ENCODE data around the gene CDC42EP3.

Gene CDC42EP3

GRCh38 chr2:37610638-37611289, 60.7 kb downstream of the CDC42EP3 start:
- Histone ChIP-seq H3K36me3 (ENCODE audit: control insufficient read depth in 1 of 2, insufficient read depth in 2 of 2, low read length in 2 of 2) (no peaks in the 10 kb centered on the region), H3K27me3 (ENCODE audit: control insufficient read depth in 1 of 2, insufficient read depth in 2 of 2, low read length in 2 of 2) (no peaks in the 10 kb centered on the region), H3K9me3 (ENCODE audit: control insufficient read depth in 1 of 2, low read length in 2 of 2) (no peaks in the 10 kb centered on the region), H3K4me3 (ENCODE audit: low read depth in 1 of 2, low read length in 2 of 2) (no peak overlapping the region), H3K4me1 (ENCODE audit: control insufficient read depth in 1 of 2, insufficient read depth in 2 of 2, low read length in 2 of 2) (peaks cover 1 to 4% of the 10 kb centered on the region in 2 donors), H3K9ac (ENCODE audit: low read depth in 1 of 2, low read length in 2 of 2) (no peak overlapping the region), H3K27ac (ENCODE audit: low read depth, low read length) (no peak overlapping the region)

GRCh38 chr2:37609782-37610181, 61.7 kb downstream of the CDC42EP3 start:
- no peaks in the 10 kb centered on the region for H3K4me1 ChIP-seq (ENCODE audit: control insufficient read depth in 1 of 2, insufficient read depth in 2 of 2, low read length in 2 of 2)
- H3K27me3 ChIP-seq (ENCODE audit: control insufficient read depth in 1 of 2, insufficient read depth in 2 of 2, low read length in 2 of 2), result no peaks in the 10 kb centered on the region
- no peaks in the 10 kb centered on the region for H3K9me3 ChIP-seq (ENCODE audit: control insufficient read depth in 1 of 2, low read length in 2 of 2)
- H3K4me3 ChIP-seq (ENCODE audit: low read depth in 1 of 2, low read length in 2 of 2), result no peak overlapping the region
- H3K27ac ChIP-seq (ENCODE audit: low read depth, low read length), result no peak overlapping the region
- H3K9ac ChIP-seq (ENCODE audit: low read depth in 1 of 2, low read length in 2 of 2), result no peak overlapping the region
- no peaks in the 10 kb centered on the region for H3K36me3 ChIP-seq (ENCODE audit: control insufficient read depth in 1 of 2, insufficient read depth in 2 of 2, low read length in 2 of 2)

GRCh38 chr2:37604716-37605115, 66.7 kb downstream of the CDC42EP3 start:
- Histone ChIP-seq H3K36me3 (ENCODE audit: control insufficient read depth in 1 of 2, insufficient read depth in 2 of 2, low read length in 2 of 2) (no peaks in the 10 kb centered on the region), H3K9ac (ENCODE audit: low read depth in 1 of 2, low read length in 2 of 2) (no peak overlapping the region), H3K9me3 (ENCODE audit: control insufficient read depth in 1 of 2, low read length in 2 of 2) (no peaks in the 10 kb centered on the region), H3K27ac (ENCODE audit: low read depth, low read length) (no peak overlapping the region), H3K4me3 (ENCODE audit: low read depth in 1 of 2, low read length in 2 of 2) (no peak overlapping the region), H3K27me3 (ENCODE audit: control insufficient read depth in 1 of 2, insufficient read depth in 2 of 2, low read length in 2 of 2) (no peaks in the 10 kb centered on the region), H3K4me1 (ENCODE audit: control insufficient read depth in 1 of 2, insufficient read depth in 2 of 2, low read length in 2 of 2) (no peaks in the 10 kb centered on the region)

GRCh38 chr2:37602702-37603101, 68.7 kb downstream of the CDC42EP3 start:
- Histone ChIP-seq H3K27ac (ENCODE audit: low read depth, low read length) (no peak overlapping the region), H3K36me3 (ENCODE audit: control insufficient read depth in 1 of 2, insufficient read depth in 2 of 2, low read length in 2 of 2) (no peaks in the 10 kb centered on the region), H3K9ac (ENCODE audit: low read depth in 1 of 2, low read length in 2 of 2) (no peak overlapping the region), H3K4me1 (ENCODE audit: control insufficient read depth in 1 of 2, insufficient read depth in 2 of 2, low read length in 2 of 2) (no peaks in the 10 kb centered on the region), H3K4me3 (ENCODE audit: low read depth in 1 of 2, low read length in 2 of 2) (no peak overlapping the region), H3K9me3 (ENCODE audit: control insufficient read depth in 1 of 2, low read length in 2 of 2) (no peaks in the 10 kb centered on the region), H3K27me3 (ENCODE audit: control insufficient read depth in 1 of 2, insufficient read depth in 2 of 2, low read length in 2 of 2) (no peaks in the 10 kb centered on the region)

GRCh38 chr2:37602040-37602439, 69.4 kb downstream of the CDC42EP3 start:
- Histone ChIP-seq H3K36me3 (ENCODE audit: control insufficient read depth in 1 of 2, insufficient read depth in 2 of 2, low read length in 2 of 2) (no peaks in the 10 kb centered on the region), H3K27ac (ENCODE audit: low read depth, low read length) (no peak overlapping the region), H3K27me3 (ENCODE audit: control insufficient read depth in 1 of 2, insufficient read depth in 2 of 2, low read length in 2 of 2) (no peaks in the 10 kb centered on the region), H3K9ac (ENCODE audit: low read depth in 1 of 2, low read length in 2 of 2) (no peak overlapping the region), H3K4me1 (ENCODE audit: control insufficient read depth in 1 of 2, insufficient read depth in 2 of 2, low read length in 2 of 2) (no peaks in the 10 kb centered on the region), H3K4me3 (ENCODE audit: low read depth in 1 of 2, low read length in 2 of 2) (no peak overlapping the region), H3K9me3 (ENCODE audit: control insufficient read depth in 1 of 2, low read length in 2 of 2) (no peaks in the 10 kb centered on the region)

GRCh38 chr2:37601569-37601968, 69.9 kb downstream of the CDC42EP3 start:
- Histone ChIP-seq H3K27ac (ENCODE audit: low read depth, low read length) (no peak overlapping the region), H3K36me3 (ENCODE audit: control insufficient read depth in 1 of 2, insufficient read depth in 2 of 2, low read length in 2 of 2) (no peaks in the 10 kb centered on the region), H3K9ac (ENCODE audit: low read depth in 1 of 2, low read length in 2 of 2) (no peak overlapping the region), H3K4me1 (ENCODE audit: control insufficient read depth in 1 of 2, insufficient read depth in 2 of 2, low read length in 2 of 2) (no peaks in the 10 kb centered on the region), H3K9me3 (ENCODE audit: control insufficient read depth in 1 of 2, low read length in 2 of 2) (no peaks in the 10 kb centered on the region), H3K27me3 (ENCODE audit: control insufficient read depth in 1 of 2, insufficient read depth in 2 of 2, low read length in 2 of 2) (no peaks in the 10 kb centered on the region), H3K4me3 (ENCODE audit: low read depth in 1 of 2, low read length in 2 of 2) (no peak overlapping the region)

- Histone ChIP-seq H3K9me3 (ENCODE audit: control insufficient read depth in 1 of 2, low read length in 2 of 2) (no peaks in the 10 kb centered on the region), H3K4me3 (ENCODE audit: low read depth in 1 of 2, low read length in 2 of 2) (no peak overlapping the region), H3K36me3 (ENCODE audit: control insufficient read depth in 1 of 2, insufficient read depth in 2 of 2, low read length in 2 of 2) (no peaks in the 10 kb centered on the region), H3K9ac (ENCODE audit: low read depth in 1 of 2, low read length in 2 of 2) (no peak overlapping the region), H3K27me3 (ENCODE audit: control insufficient read depth in 1 of 2, insufficient read depth in 2 of 2, low read length in 2 of 2) (no peaks in the 10 kb centered on the region), H3K27ac (ENCODE audit: low read depth, low read length) (no peak overlapping the region), H3K4me1 (ENCODE audit: control insufficient read depth in 1 of 2, insufficient read depth in 2 of 2, low read length in 2 of 2) (no peaks in the 10 kb centered on the region)
Measured at GRCh38 chr2:37600735-37601134, 70.7 kb downstream of the CDC42EP3 start.

DNA sequence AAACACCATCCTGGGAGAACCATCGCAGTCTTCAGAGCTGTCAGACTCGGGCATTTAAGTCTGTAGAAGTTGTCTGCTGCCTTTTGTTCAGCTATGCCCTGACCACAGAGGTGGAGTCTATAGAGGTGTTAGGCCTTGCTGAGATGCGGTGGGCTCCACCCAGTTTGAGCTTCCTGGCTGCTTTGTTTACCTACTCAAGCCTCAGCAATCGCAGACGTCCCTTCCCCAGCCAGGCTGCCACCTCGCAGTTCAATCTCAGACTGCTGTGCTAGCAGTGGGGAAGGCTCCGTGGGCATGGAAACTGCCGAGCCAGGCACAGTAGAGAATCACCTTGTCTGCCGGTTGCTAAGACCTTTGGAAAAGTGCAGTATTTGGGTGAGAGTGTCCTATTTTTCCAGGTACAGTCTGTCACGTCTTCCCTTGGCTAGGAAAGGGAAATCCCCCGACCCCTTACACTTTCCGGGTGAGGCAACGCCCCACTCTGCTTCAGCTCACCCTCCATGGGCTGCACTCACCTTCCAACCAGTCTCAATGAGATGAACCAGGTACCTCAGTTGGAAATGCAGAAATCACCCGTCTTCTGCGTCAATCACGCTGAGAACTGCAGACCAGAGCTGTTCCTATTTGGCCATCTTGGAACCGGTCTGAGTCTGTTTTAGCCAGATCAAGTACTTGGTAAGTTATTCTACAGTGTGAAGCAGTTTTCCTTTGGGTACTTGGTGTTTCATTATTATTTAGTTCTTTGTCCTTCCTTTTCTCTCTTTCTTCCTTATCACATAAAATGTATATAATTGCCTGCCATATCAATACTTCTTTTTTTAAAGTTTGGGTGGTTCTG, 71.5 kb downstream of the CDC42EP3 start:
- Histone ChIP-seq H3K27ac (ENCODE audit: low read depth, low read length) (no peak overlapping the region), H3K27me3 (ENCODE audit: control insufficient read depth in 1 of 2, insufficient read depth in 2 of 2, low read length in 2 of 2) (no peaks in the 10 kb centered on the region), H3K4me3 (ENCODE audit: low read depth in 1 of 2, low read length in 2 of 2) (no peak overlapping the region), H3K9me3 (ENCODE audit: control insufficient read depth in 1 of 2, low read length in 2 of 2) (no peaks in the 10 kb centered on the region), H3K4me1 (ENCODE audit: control insufficient read depth in 1 of 2, insufficient read depth in 2 of 2, low read length in 2 of 2) (no peaks in the 10 kb centered on the region), H3K9ac (ENCODE audit: low read depth in 1 of 2, low read length in 2 of 2) (no peak overlapping the region), H3K36me3 (ENCODE audit: control insufficient read depth in 1 of 2, insufficient read depth in 2 of 2, low read length in 2 of 2) (no peaks in the 10 kb centered on the region)

GRCh38 chr2:37593694-37594093, 77.7 kb downstream of the CDC42EP3 start:
- Histone ChIP-seq H3K4me3 (ENCODE audit: low read depth in 1 of 2, low read length in 2 of 2) (no peak overlapping the region), H3K4me1 (ENCODE audit: control insufficient read depth in 1 of 2, insufficient read depth in 2 of 2, low read length in 2 of 2) (no peaks in the 10 kb centered on the region), H3K27ac (ENCODE audit: low read depth, low read length) (no peak overlapping the region), H3K9ac (ENCODE audit: low read depth in 1 of 2, low read length in 2 of 2) (no peak overlapping the region), H3K36me3 (ENCODE audit: control insufficient read depth in 1 of 2, insufficient read depth in 2 of 2, low read length in 2 of 2) (no peaks in the 10 kb centered on the region), H3K27me3 (ENCODE audit: control insufficient read depth in 1 of 2, insufficient read depth in 2 of 2, low read length in 2 of 2) (no peaks in the 10 kb centered on the region), H3K9me3 (ENCODE audit: control insufficient read depth in 1 of 2, low read length in 2 of 2) (no peaks in the 10 kb centered on the region)

DNA sequence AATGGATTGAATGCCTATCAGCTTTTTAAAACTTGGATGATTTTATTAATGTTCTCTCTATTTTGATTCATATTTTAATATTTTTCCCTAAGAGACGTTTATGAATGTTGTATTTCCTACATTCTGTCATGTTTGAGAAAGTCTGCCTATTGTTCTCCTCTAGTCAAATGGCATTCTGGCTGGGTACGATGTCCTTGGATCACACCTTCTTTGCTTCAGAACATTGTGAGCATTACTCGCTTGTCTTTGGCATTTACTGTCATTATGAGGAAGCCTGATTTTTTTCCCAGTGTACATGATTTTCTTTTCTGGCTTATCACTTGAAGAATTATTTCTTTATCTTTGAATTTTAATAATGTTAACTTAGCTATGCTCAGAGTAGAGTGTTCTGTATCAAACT, 78.4 kb downstream of the CDC42EP3 start:
- Histone ChIP-seq H3K4me1 (ENCODE audit: control insufficient read depth in 1 of 2, insufficient read depth in 2 of 2, low read length in 2 of 2) (no peaks in the 10 kb centered on the region), H3K4me3 (ENCODE audit: low read depth in 1 of 2, low read length in 2 of 2) (no peak overlapping the region), H3K9ac (ENCODE audit: low read depth in 1 of 2, low read length in 2 of 2) (no peak overlapping the region), H3K36me3 (ENCODE audit: control insufficient read depth in 1 of 2, insufficient read depth in 2 of 2, low read length in 2 of 2) (no peaks in the 10 kb centered on the region), H3K27ac (ENCODE audit: low read depth, low read length) (no peak overlapping the region), H3K27me3 (ENCODE audit: control insufficient read depth in 1 of 2, insufficient read depth in 2 of 2, low read length in 2 of 2) (no peaks in the 10 kb centered on the region), H3K9me3 (ENCODE audit: control insufficient read depth in 1 of 2, low read length in 2 of 2) (no peaks in the 10 kb centered on the region)

Data from duodenal mucosa (tissue), 2 donors.